Testis (tissue), 3 donors: ENCODE results near the gene SLC34A3. TPM values are rescaled to one million over a fixed set of nuclear protein-coding genes. Genes with fewer than 3 reads are reported as not detected.

Experiments used
- DNase-seq: peaks from one replicate; pipeline ENCODE4 v3.0.0-alpha.2; 2019
- H3K27ac ChIP-seq, 2 donors: fragments of 200-600 bp; sonication (generic); one replicate each; pipeline ENCODE4 v1.5.1; 2019
- H3K27me3 ChIP-seq: fragments of 200-600 bp; sonication (generic); one replicate; pipeline ENCODE4 v1.5.1; 2019
- H3K36me3 ChIP-seq: fragments of 200-600 bp; sonication (generic); one replicate; pipeline ENCODE4 v1.5.1; 2017; ENCODE audit warnings: low read depth; ENCODE audit errors: missing control alignments
- H3K4me1 ChIP-seq: fragments of 200-600 bp; sonication (generic); one replicate; pipeline ENCODE4 v1.5.1; 2019
- H3K4me3 ChIP-seq, 2 donors: fragments of 200-600 bp; sonication (generic); one replicate each; pipeline ENCODE4 v1.5.1; 2017 to 2019
- H3K9me3 ChIP-seq: fragments of 200-600 bp; sonication (generic); one replicate; pipeline ENCODE4 v1.5.1; 2017
- CTCF ChIP-seq, 3 experiments: fragments of 450-650 bp in 2 of 3; fragments of 200-600 bp in 1 of 3; sonication (generic) in 1 of 3; IDR thresholded peaks; one replicate each; pipeline ENCODE4 v1.5.1; 2016 to 2019; ENCODE audit warnings: antibody characterized with exemption in 3 of 3, mild to moderate bottlenecking in 2 of 3, moderate library complexity in 1 of 3
- POLR2A ChIP-seq: fragments of 450-650 bp; IDR thresholded peaks from one replicate; pipeline ENCODE4 v1.6.1; 2017; ENCODE audit warnings: antibody characterized with exemption, mild to moderate bottlenecking, moderate library complexity
- WGBS, 2 donors: methylation state at CpG; one replicate each; pipeline ENCODE4 v1.1.5; 2018; 5-methylcytosine and 5-hydroxymethylcytosine counted together
- intact Hi-C: fragments of 100-400 bp; cut with DNase I; formaldehyde crosslinking; loops from one replicate; pipeline ENCODE4 v1.15.1; 2023; ENCODE audit warnings: low total_unique reads
- polyA plus RNA-seq: library from polyadenylated mRNA; stranded (reverse); fragments of 350-450 nt; fragmentation: Illumina TruSeq; extraction: RNeasy Lipid Tissue Mini Kit (QIAGEN cat#74804); gene quantifications from one replicate; pipeline ENCODE4 v1.2.3, GENCODE V29; 2014; ENCODE audit warnings: low read depth, low replicate concordance; ENCODE audit not compliant: insufficient read depth
- total RNA-seq, 2 donors: library from RNA; depleted of rRNA; stranded (reverse); fragments of >200 nt; gene quantifications; one replicate each; pipeline ENCODE4 v1.2.3, GENCODE V29; 2016

SLC34A3 gene
- total and polyA plus RNA-seq, 3 donors from 2014 or later, result 0.15 to 0.25 (median 0.24) TPM

- 83 to 92% methylated on average over 25 to 35 of the region's 35 CpGs for WGBS, 2 donors
- no peak overlapping the region for H3K27ac ChIP-seq
- H3K27me3 ChIP-seq, result no peaks in the 10 kb centered on the region
- H3K4me1 ChIP-seq, result peaks cover 56% of the 10 kb centered on the region
- no peak overlapping the region for H3K4me3 ChIP-seq
- H3K9me3 ChIP-seq, result no peaks in the 10 kb centered on the region
- H3K36me3 ChIP-seq, result no peaks in the 10 kb centered on the region
- DNase-seq, result no peak
- TF ChIP-seq CTCF (IDR thresholded peaks at IDR 0.05) (no peak), POLR2A (no peak)
- intact Hi-C loops, result no loop called here
Measured at GRCh38 chr9:137252555-137253506, 22.1 kb downstream of the SLC34A3 start.

GRCh38 chr9:137253717-137254623, 23.3 kb downstream of the SLC34A3 start:
- Histone ChIP-seq H3K27me3 (no peaks in the 10 kb centered on the region), H3K9me3 (no peaks in the 10 kb centered on the region), H3K36me3 (no peaks in the 10 kb centered on the region), H3K27ac (peak overlapping the region; percentile 69 to 88), H3K4me3 (peak overlapping the region; percentile 97 to 98), H3K4me1 (peaks cover 54% of the 10 kb centered on the region)
- no peak for DNase-seq
- WGBS, 2 donors, result 24 to 41% methylated on average over 14 to 21 of the region's 21 CpGs
- TF ChIP-seq POLR2A, result no peak
- no peak for TF ChIP-seq CTCF (IDR thresholded peaks at IDR 0.05)
- intact Hi-C loops, result no loop called here

- H3K4me1 ChIP-seq, result peaks cover 45% of the 10 kb centered on the region
- TF ChIP-seq CTCF (IDR thresholded peaks at IDR 0.05), result no peak
- no peak for TF ChIP-seq POLR2A
- H3K4me3 ChIP-seq, result peak within 1 kb of the TSS; percentile 97 to 98
- H3K27me3 ChIP-seq, result no peaks in the 10 kb centered on the region
- H3K9me3 ChIP-seq, result no peaks in the 10 kb centered on the region
- DNase-seq, result peak; percentile 94
- no peaks in the 10 kb centered on the region for H3K36me3 ChIP-seq
- WGBS, 2 donors, result 1% methylated on average over 57 to 63 of the region's 105 CpGs
- peak within 1 kb of the TSS; percentile 69 to 88 for H3K27ac ChIP-seq
- intact Hi-C loops, result no loop called here
Measured at GRCh38 chr9:137254624-137255447, 24.1 kb downstream of the SLC34A3 start, which contains the start of gene NELFB. Gene NELFB, plus strand, starts transcription at chr9:137255327.

- H3K36me3 ChIP-seq, result no peaks in the 10 kb centered on the region
- peak; percentile 59 for DNase-seq
- no peaks in the 10 kb centered on the region for H3K27me3 ChIP-seq
- 3 to 4% methylated on average over 18 to 34 of the region's 51 CpGs for WGBS, 2 donors
- TF ChIP-seq CTCF (IDR thresholded peaks at IDR 0.05), result no peak
- peak overlapping the region; percentile 97 to 98 for H3K4me3 ChIP-seq
- peaks cover 38% of the 10 kb centered on the region for H3K4me1 ChIP-seq
- H3K9me3 ChIP-seq, result no peaks in the 10 kb centered on the region
- peak overlapping the region; percentile 55 to 88 for H3K27ac ChIP-seq
- intact Hi-C loops, result no loop called here
Measured at GRCh38 chr9:137255448-137256114, 24.9 kb downstream of the SLC34A3 start.
